Calu3 (cell line): ENCODE measurements around the gene GNB1. TPM values are rescaled to one million over a fixed set of nuclear protein-coding genes. Genes with fewer than 3 reads are reported as not detected.

Experiments used
- BruUV-seq: library from RNA; stranded (reverse); fragments of 400-500 nt; replicated peaks from 2 replicates; lab custom pipeline; 2021; lab: Mats Ljungman, UMichigan
- CTCF ChIA-PET: fragments of 300-600 bp; sonication (Branson Sonifier 250); formaldehyde crosslinking; loops from one replicate; lab custom pipeline; 2022; ENCODE audit warnings: antibody characterized with exemption; lab: Charles Lee
- DNase-seq: peaks from one replicate; pipeline ENCODE4 v3.0.0; 2022
- H3K27ac Mint-ChIP-seq: one replicate; pipeline ENCODE4 v1.8.0; 2022; ENCODE audit warnings: mixed read lengths; ENCODE audit not compliant: unreplicated experiment
- H3K27me3 Mint-ChIP-seq: one replicate; pipeline ENCODE4 v1.8.0; 2022; ENCODE audit warnings: mixed read lengths; ENCODE audit not compliant: unreplicated experiment
- H3K36me3 Mint-ChIP-seq: one replicate; pipeline ENCODE4 v1.8.0; 2022; ENCODE audit warnings: mild to moderate bottlenecking, moderate library complexity, mixed read lengths; ENCODE audit not compliant: insufficient read depth, unreplicated experiment
- H3K4me1 Mint-ChIP-seq: one replicate; pipeline ENCODE4 v1.8.0; 2022; ENCODE audit warnings: mild to moderate bottlenecking, low read depth, mixed read lengths; ENCODE audit not compliant: unreplicated experiment
- H3K4me3 Mint-ChIP-seq: one replicate; pipeline ENCODE4 v1.8.0; 2022; ENCODE audit warnings: mild to moderate bottlenecking, low read depth, moderate library complexity, mixed read lengths; ENCODE audit not compliant: unreplicated experiment
- H3K9me3 Mint-ChIP-seq: one replicate; pipeline ENCODE4 v1.8.0; 2022; ENCODE audit warnings: low read depth, mixed read lengths; ENCODE audit not compliant: unreplicated experiment
- intact Hi-C: fragments of 100-400 bp; cut with micrococcal nuclease; formaldehyde crosslinking; loops from one replicate; pipeline ENCODE4 v1.10.0; 2022; ENCODE audit not compliant: unreplicated experiment
- total RNA-seq: library from RNA; stranded (reverse); gene quantifications from 2 replicates; pipeline ENCODE4 v1.2.3, GENCODE V29; 2022
- TF ChIP-seq, protein P1 (sequence below): fragments of 200-600 bp; IDR thresholded peaks from one replicate; pipeline ENCODE4 v1.8.0; 2022; ENCODE audit warnings: antibody characterized with exemption; ENCODE audit not compliant: unreplicated experiment

The GNB1 gene
- total RNA-seq, 1 experiment from 2014 or later, result 252 TPM

DNA sequence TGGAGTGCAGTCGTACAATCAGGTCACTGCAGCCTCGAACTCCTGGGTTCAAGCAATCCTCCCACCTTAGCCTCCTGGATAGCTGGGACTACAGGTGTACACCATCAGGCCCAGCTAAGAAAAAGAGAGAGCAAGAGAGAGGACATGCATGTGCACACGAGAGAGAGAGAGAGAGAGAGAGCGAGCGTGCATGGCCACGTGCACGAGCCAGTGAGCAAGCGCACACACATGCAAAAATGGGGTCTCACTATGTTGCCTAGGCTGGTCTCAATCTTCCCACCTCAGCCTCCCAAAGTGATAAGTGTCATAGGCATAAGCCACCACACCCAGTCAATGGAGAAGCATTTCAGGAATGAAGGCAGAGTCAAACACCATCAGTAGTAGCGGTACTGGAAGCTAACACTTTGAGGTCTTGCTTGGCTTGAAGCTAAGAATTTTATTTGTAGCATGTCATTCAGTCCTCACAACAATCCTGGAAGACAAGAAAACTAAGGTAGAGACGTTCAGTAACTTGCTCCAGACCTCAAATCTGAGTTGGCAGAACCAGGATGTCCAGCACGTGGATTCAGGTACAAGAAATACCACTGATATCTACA is 14.5 kb downstream of the GNB1 start:
- BruUV-seq, result no TSS peak
- Mint-ChIP-seq H3K4me1 (peaks cover 34% of the 10 kb centered on the region), H3K4me3 (no peak overlapping the region), H3K27me3 (no peaks in the 10 kb centered on the region), H3K9me3 (no peaks in the 10 kb centered on the region), H3K36me3 (peaks cover 41% of the 10 kb centered on the region), H3K27ac (no peak overlapping the region)
- intact Hi-C loops, result no loop called here
- TF ChIP-seq, protein P1, sequence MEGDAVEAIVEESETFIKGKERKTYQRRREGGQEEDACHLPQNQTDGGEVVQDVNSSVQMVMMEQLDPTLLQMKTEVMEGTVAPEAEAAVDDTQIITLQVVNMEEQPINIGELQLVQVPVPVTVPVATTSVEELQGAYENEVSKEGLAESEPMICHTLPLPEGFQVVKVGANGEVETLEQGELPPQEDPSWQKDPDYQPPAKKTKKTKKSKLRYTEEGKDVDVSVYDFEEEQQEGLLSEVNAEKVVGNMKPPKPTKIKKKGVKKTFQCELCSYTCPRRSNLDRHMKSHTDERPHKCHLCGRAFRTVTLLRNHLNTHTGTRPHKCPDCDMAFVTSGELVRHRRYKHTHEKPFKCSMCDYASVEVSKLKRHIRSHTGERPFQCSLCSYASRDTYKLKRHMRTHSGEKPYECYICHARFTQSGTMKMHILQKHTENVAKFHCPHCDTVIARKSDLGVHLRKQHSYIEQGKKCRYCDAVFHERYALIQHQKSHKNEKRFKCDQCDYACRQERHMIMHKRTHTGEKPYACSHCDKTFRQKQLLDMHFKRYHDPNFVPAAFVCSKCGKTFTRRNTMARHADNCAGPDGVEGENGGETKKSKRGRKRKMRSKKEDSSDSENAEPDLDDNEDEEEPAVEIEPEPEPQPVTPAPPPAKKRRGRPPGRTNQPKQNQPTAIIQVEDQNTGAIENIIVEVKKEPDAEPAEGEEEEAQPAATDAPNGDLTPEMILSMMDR, result no peak
- CTCF ChIA-PET, result no interaction called here
- DNase-seq, result no peak

- Mint-ChIP-seq H3K36me3 (peaks cover 41% of the 10 kb centered on the region), H3K27me3 (no peaks in the 10 kb centered on the region), H3K4me3 (no peak overlapping the region), H3K27ac (no peak overlapping the region), H3K4me1 (peaks cover 39% of the 10 kb centered on the region), H3K9me3 (no peaks in the 10 kb centered on the region)
- BruUV-seq, result no TSS peak
- intact Hi-C loops, result no loop called here
- CTCF ChIA-PET, result no interaction called here
- TF ChIP-seq, protein P1, result no peak
- no peak for DNase-seq
These were observed 15.0 kb downstream of the GNB1 start for GRCh38 chr1:1875932-1876331.

DNA sequence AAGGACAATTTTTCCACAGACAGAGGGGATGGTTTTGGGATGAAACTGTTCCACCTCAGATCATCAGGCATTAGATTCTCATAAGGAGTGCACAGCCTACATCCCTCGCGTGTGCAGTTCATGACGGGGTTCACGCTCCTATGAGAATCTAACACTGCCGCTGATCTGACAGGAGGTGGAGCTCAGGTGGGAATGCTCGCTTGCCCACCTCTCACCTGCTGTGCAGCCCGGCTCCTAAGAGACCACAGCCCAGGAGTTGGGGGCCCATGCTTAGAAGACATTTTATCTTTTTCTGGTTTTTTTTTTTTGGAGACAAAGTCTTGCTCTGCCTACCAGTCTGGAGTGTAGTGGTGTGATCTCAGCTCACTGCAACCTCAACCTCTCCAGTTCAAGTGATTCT is 16.0 kb downstream of the GNB1 start:
- Mint-ChIP-seq H3K36me3 (peaks cover 41% of the 10 kb centered on the region), H3K4me1 (peaks cover 42% of the 10 kb centered on the region), H3K27me3 (no peaks in the 10 kb centered on the region), H3K4me3 (no peak overlapping the region), H3K27ac (no peak overlapping the region), H3K9me3 (no peaks in the 10 kb centered on the region)
- no peak for DNase-seq
- CTCF ChIA-PET, result no interaction called here
- intact Hi-C loops, result no loop called here
- TF ChIP-seq, protein P1, result no peak
- no TSS peak for BruUV-seq

DNA sequence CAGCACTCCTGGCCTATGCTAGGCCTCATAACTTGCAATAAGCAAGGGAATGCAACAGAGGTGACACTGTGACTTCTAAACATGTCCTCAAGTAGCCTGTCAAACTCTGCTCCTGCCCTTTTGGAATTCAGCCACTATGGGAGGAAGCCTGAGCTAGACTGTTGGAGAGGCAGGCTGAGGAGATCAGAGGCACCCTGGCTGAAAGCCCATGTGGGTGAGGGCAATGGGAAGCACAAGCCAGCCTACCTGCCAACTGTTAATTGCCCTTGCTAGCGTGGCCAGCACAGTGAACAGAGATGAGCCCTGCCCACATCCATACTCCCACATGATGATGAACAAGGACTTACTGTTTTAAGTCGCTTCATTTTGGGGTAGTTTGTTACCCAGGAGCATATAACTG is 17.7 kb downstream of the GNB1 start:
- Mint-ChIP-seq H3K27ac (no peak overlapping the region), H3K4me1 (peaks cover 32% of the 10 kb centered on the region)

More for the DNA sequence above, 17.7 kb downstream of the GNB1 start:
- Mint-ChIP-seq H3K36me3 (peaks cover 32% of the 10 kb centered on the region), H3K27me3 (no peaks in the 10 kb centered on the region), H3K9me3 (no peaks in the 10 kb centered on the region), H3K4me3 (no peak overlapping the region)
- no peak for DNase-seq
- intact Hi-C loops, result no loop called here
- CTCF ChIA-PET, result no interaction called here
- no TSS peak for BruUV-seq
- TF ChIP-seq, protein P1, result no peak
